Measurements from ENCODE around the gene SETD3.
A peak's percentile ranks its signal among the peaks of the same experiment; 100 is the strongest.

SETD3 gene

DNA sequence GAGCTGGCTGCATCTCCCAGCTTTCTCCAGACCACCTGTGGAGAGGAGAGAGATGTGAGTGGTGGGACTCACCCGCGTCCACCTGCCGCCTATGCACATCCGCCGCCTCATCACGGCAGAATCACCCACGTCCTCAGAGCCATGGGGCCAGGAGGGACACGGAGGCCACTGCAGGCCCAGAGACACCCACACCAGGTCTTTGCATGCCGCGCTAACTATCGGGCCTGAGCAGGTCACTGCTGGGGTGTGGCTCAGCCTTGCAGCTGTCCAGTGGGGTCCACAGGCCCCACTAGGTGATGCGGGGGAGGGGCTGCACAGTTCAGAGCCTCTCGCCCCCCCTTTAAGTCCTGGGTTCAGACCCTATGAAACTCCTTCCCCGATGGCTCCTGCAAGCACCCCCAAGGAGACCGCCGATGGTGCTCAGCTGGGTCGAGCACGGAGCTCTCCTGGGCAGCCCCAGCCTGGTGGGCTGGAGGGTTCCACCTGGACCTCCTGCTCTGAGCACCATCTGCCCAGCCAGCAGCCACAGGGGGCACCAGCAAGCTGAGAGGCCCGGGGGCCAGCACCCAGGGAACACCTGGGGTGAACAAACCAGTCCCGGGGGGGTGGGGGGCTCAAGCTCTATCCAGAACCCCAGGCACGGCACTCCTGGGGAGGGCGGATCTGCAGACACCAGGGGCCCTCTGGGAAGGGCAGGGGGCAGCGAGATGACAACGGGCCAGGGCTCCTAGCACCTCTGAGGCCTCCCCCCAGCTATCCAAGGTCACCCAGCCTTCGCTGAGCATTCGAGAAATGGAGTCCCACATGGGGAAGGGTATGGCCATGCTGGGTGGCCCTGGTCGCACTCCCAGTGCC is 34.9 kb upstream of the SETD3 start:
- Histone ChIP-seq H3K27me3 (ENCODE audit: low read depth, low read length) (no peaks in the 10 kb centered on the region), H3K36me3 (ENCODE audit: control insufficient read depth in 1 of 2, insufficient read depth in 2 of 2, low read length in 2 of 2) (peaks cover 0 to 18% of the 10 kb centered on the region in 2 donors)

DNA sequence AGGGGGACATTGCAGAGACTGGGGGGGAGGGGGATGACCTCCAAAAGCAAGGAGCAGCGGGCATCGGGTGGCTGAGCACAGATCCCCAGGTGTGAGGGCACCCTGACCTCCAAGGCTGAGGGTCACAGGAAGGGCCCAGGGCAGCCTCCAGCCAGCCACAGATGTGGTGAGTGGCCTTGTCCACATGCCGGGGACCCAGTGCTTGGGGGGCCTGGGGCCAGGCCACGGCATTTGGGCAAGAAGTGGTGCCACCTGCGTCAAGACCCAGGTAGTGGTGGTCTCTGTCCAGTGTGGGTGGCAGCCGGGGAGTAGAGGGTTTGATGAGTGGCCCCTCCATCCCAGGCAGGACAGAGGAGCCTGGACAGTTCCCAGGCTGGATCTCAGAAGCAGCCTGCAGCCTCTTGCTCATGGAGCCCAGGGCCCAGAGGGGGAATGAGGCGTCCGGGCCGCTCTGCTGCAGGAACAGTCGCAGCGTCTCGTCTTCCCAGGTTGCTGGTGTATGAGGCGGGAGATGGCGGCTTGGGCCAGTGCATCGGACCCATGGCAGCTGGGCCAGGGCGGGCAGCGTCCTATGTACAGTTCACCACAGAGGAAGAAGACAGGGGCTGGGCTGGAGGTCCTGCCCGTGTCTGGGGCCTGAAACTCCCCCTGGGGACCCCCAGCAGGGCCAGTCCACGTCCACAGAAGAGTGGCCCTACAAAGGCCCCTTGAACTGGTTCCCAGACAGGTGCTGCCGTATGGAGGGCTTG is 34.1 kb upstream of the SETD3 start:
- Histone ChIP-seq H3K9me3 (ENCODE audit: control insufficient read depth in 1 of 2, low read length in 2 of 2) (no peaks in the 10 kb centered on the region), H3K36me3 (ENCODE audit: control insufficient read depth in 1 of 2, insufficient read depth in 2 of 2, low read length in 2 of 2) (peaks cover under 1 to 18% of the 10 kb centered on the region in 2 donors), H3K4me3 (ENCODE audit: low read depth in 1 of 2, low read length in 2 of 2) (no peak overlapping the region), H3K27ac (ENCODE audit: low read length) (no peak overlapping the region), H3K4me1 (ENCODE audit: control insufficient read depth in 1 of 2, insufficient read depth in 2 of 2, low read length in 2 of 2) (peaks cover 4 to 40% of the 10 kb centered on the region in 2 donors), H3K27me3 (ENCODE audit: low read depth, low read length) (no peaks in the 10 kb centered on the region)

More for the DNA sequence above, 34.9 kb upstream of the SETD3 start:
- Histone ChIP-seq H3K27ac (ENCODE audit: low read length) (no peak overlapping the region), H3K9me3 (ENCODE audit: control insufficient read depth in 1 of 2, low read length in 2 of 2) (no peaks in the 10 kb centered on the region), H3K4me1 (ENCODE audit: control insufficient read depth in 1 of 2, insufficient read depth in 2 of 2, low read length in 2 of 2) (peaks cover 4 to 39% of the 10 kb centered on the region in 2 donors), H3K4me3 (ENCODE audit: low read depth in 1 of 2, low read length in 2 of 2) (no peak overlapping the region)

DNA sequence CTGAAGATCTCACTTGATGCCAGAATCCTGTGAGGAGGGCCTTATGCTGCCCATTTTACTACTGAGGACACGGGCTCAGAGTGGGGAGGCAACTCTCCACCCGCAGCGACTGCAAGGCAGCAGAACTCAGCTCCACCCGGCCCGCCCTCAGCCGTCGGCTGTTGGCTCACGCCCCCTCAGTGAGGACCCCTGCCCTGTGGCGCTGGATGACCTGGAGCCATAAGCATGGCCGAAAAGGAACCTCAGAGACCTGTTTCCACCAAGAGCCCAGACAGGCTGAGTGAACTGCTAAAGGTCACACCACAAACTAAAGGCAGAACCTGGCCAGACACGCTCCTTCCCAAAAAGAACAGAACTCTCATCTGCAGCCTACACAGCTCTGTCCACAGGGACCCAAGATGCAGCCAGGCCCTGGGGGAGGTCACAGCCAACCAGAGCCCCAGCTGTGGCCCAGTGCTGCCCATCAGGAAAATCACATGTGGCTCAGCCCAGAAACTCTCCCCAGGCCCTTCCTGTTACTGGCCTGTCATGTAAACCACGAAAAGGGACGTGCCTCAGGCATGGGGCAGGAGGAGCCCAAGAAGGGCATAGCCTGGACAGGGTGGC is 33.4 kb upstream of the SETD3 start:
- peaks cover 4 to 40% of the 10 kb centered on the region in 2 donors for H3K4me1 ChIP-seq (ENCODE audit: control insufficient read depth in 1 of 2, insufficient read depth in 2 of 2, low read length in 2 of 2)
- H3K36me3 ChIP-seq (ENCODE audit: control insufficient read depth in 1 of 2, insufficient read depth in 2 of 2, low read length in 2 of 2) = peaks cover 7 to 23% of the 10 kb centered on the region in 2 donors
- no peaks in the 10 kb centered on the region for H3K27me3 ChIP-seq (ENCODE audit: low read depth, low read length)
- H3K27ac ChIP-seq (ENCODE audit: low read length) = no peak overlapping the region
- H3K9me3 ChIP-seq (ENCODE audit: control insufficient read depth in 1 of 2, low read length in 2 of 2) = no peaks in the 10 kb centered on the region
- no peak overlapping the region for H3K4me3 ChIP-seq (ENCODE audit: low read depth in 1 of 2, low read length in 2 of 2)

DNA sequence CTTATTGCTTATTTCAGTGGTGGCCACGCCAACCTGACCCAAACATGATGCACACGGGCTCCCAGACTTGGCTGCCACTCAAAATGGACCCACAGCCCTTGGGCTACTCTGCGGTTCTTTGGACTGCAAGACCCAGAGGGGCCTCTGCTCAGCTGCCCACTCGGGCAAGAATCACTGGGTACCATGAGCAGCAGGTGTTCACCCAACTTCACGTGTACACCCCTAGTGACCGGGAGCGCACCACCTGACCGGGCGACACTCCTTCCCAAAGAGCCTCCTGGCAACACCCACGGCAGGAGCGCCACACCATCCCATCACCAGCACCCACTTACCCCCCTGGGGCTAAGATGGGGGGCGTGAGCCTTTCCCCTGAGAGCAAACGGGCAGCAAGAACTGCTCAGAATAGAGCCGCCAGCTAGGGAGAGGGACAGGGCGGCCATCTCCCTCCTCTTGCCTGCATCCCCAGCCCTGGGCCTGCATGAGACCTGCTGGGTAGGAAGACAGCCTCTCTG is 32.6 kb upstream of the SETD3 start:
- Histone ChIP-seq H3K4me1 (ENCODE audit: control insufficient read depth in 1 of 2, insufficient read depth in 2 of 2, low read length in 2 of 2) (peaks cover 4 to 34% of the 10 kb centered on the region in 2 donors), H3K9me3 (ENCODE audit: control insufficient read depth in 1 of 2, low read length in 2 of 2) (no peaks in the 10 kb centered on the region), H3K27me3 (ENCODE audit: low read depth, low read length) (no peaks in the 10 kb centered on the region), H3K27ac (ENCODE audit: low read length) (no peak overlapping the region), H3K36me3 (ENCODE audit: control insufficient read depth in 1 of 2, insufficient read depth in 2 of 2, low read length in 2 of 2) (peaks cover 15 to 31% of the 10 kb centered on the region in 2 donors), H3K4me3 (ENCODE audit: low read depth in 1 of 2, low read length in 2 of 2) (no peak overlapping the region)

DNA sequence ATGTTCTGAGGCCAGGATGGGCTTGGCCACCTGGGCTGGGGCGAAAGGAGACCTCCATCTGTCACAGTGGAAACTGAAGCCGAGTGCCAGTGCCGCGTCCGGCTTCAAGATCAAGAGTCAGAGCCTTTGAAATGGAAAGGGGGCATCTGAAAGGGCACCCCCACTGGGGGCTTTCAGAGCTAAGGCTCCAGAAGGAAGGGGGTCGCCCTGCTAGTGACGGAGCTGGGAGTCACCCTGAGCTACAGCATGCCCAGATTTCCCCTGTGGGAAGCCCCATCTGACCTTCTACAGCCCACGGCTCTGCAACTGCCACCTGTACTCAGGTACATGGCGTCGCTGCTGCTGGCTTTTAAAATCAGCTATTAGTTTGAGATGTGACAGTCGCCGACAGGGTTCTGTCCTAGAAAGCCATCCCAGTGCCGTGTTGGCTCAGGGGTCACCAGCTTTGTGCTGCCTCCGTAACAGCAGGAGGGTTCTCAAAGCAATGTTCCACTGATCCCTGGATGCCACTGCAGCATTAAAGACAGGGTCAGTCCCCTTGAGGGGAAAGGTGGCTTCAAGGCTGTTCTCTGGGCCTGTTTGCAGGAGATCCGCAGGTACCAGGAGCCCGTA is 32.0 kb upstream of the SETD3 start:
- peaks cover 21 to 36% of the 10 kb centered on the region in 2 donors for H3K36me3 ChIP-seq (ENCODE audit: control insufficient read depth in 1 of 2, insufficient read depth in 2 of 2, low read length in 2 of 2)
- H3K4me1 ChIP-seq (ENCODE audit: control insufficient read depth in 1 of 2, insufficient read depth in 2 of 2, low read length in 2 of 2) = peaks cover 4 to 28% of the 10 kb centered on the region in 2 donors

DNA sequence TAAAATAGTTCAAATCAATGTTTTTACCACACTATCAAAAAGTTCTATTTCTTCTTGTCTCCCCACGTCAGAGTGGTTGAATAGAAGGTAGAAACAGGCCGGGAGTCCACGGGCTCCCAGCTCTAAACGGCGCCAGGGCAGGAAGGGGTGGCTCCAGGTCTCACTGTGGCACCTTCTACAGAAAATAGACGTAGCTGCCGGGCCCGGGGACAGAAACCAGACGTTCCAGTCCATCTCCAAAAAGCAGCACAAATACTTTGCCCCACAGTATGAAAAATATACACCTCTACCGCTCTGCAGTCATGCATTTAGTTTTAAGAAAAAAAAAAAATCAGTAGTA is 31.4 kb upstream of the SETD3 start:
- H3K27me3 ChIP-seq (ENCODE audit: low read depth, low read length) = no peaks in the 10 kb centered on the region
- no peaks in the 10 kb centered on the region for H3K9me3 ChIP-seq (ENCODE audit: control insufficient read depth in 1 of 2, low read length in 2 of 2)
- H3K36me3 ChIP-seq (ENCODE audit: control insufficient read depth in 1 of 2, insufficient read depth in 2 of 2, low read length in 2 of 2) = peaks cover 27 to 42% of the 10 kb centered on the region in 2 donors
- H3K4me1 ChIP-seq (ENCODE audit: control insufficient read depth in 1 of 2, insufficient read depth in 2 of 2, low read length in 2 of 2) = peaks cover 4 to 25% of the 10 kb centered on the region in 2 donors
- H3K4me3 ChIP-seq (ENCODE audit: low read depth in 1 of 2, low read length in 2 of 2) = no peak overlapping the region
- no peak overlapping the region for H3K27ac ChIP-seq (ENCODE audit: low read length)

More for the DNA sequence above, 32.0 kb upstream of the SETD3 start:
- Histone ChIP-seq H3K27me3 (ENCODE audit: low read depth, low read length) (no peaks in the 10 kb centered on the region), H3K4me3 (ENCODE audit: low read depth in 1 of 2, low read length in 2 of 2) (no peak overlapping the region), H3K9me3 (ENCODE audit: control insufficient read depth in 1 of 2, low read length in 2 of 2) (no peaks in the 10 kb centered on the region), H3K27ac (ENCODE audit: low read length) (no peak overlapping the region)

DNA sequence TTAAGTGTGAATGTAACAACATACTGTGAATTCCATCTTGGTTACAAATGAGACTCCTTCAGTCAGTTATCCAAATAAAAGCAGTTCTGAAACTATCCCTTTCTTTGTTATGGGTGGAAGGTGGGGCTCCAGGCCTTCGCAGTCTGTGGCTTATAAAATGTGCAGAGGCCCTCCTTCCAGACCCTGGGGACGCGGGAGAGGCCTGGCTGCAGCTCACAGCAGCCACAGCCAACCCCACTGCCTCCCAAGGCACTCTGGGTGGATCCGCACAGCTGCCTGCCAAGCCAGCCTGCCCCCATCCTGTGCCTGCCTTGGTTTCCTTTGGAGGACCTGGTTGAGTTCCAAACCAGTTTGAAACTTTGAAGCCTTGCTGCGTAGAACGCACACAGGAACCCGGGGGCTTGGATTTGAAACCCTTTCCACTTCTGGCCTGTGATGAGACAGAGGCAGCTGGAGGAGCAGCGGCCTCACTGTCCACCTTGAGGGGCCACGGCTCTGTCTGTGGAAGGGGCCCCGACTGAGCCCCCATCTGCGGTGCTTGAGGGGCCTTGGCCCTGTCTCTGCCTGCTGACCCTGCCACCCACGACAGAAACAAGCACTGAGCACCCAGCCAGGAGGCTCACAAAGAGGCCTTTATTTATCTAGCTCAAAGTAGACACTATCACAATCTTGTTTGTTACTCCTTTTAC is 30.9 kb upstream of the SETD3 start:
- H3K4me1 ChIP-seq (ENCODE audit: control insufficient read depth in 1 of 2, insufficient read depth in 2 of 2, low read length in 2 of 2) = peaks cover 4 to 25% of the 10 kb centered on the region in 2 donors
- peak overlapping the region; percentile 7 for H3K27ac ChIP-seq (ENCODE audit: low read length)
- no peaks in the 10 kb centered on the region for H3K9me3 ChIP-seq (ENCODE audit: control insufficient read depth in 1 of 2, low read length in 2 of 2)
- no peaks in the 10 kb centered on the region for H3K27me3 ChIP-seq (ENCODE audit: low read depth, low read length)
- peaks cover 32 to 47% of the 10 kb centered on the region in 2 donors for H3K36me3 ChIP-seq (ENCODE audit: control insufficient read depth in 1 of 2, insufficient read depth in 2 of 2, low read length in 2 of 2)
- H3K4me3 ChIP-seq (ENCODE audit: low read depth in 1 of 2, low read length in 2 of 2) = no peak overlapping the region

DNA sequence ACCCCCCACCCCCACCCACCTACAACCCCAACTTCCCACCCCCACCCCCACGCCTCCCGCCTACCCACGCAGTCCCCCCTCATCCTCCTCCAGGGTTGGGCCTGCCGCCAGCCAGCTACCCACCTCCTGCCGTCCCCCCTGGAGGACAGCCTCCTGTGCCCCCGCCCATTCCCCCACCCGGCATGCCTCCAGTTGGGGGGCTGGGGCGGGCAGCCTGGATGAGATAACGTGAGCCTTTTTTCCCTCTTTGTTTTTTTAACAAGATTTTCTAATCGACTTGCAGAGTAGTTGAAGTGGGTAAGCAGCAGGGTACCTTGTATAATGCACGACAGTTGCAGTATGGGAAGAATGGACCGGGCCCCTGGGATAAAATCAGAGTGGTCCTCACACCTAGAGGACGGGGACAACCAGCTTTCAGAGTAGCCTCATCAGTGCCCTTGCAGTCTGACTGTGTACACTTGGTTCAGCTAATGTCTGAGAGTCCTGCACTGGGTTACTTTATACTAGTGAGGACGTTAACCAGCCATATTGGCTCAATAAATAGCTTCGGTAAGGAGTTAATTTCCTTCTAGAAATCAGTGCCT is 30.0 kb upstream of the SETD3 start:
- H3K4me3 ChIP-seq (ENCODE audit: low read depth in 1 of 2, low read length in 2 of 2) = no peak overlapping the region
- no peaks in the 10 kb centered on the region for H3K9me3 ChIP-seq (ENCODE audit: control insufficient read depth in 1 of 2, low read length in 2 of 2)
- H3K4me1 ChIP-seq (ENCODE audit: control insufficient read depth in 1 of 2, insufficient read depth in 2 of 2, low read length in 2 of 2) = peaks cover 4 to 25% of the 10 kb centered on the region in 2 donors
- H3K27ac ChIP-seq (ENCODE audit: low read length) = no peak overlapping the region
- H3K27me3 ChIP-seq (ENCODE audit: low read depth, low read length) = no peaks in the 10 kb centered on the region
- H3K36me3 ChIP-seq (ENCODE audit: control insufficient read depth in 1 of 2, insufficient read depth in 2 of 2, low read length in 2 of 2) = peaks cover 41 to 57% of the 10 kb centered on the region in 2 donors

DNA sequence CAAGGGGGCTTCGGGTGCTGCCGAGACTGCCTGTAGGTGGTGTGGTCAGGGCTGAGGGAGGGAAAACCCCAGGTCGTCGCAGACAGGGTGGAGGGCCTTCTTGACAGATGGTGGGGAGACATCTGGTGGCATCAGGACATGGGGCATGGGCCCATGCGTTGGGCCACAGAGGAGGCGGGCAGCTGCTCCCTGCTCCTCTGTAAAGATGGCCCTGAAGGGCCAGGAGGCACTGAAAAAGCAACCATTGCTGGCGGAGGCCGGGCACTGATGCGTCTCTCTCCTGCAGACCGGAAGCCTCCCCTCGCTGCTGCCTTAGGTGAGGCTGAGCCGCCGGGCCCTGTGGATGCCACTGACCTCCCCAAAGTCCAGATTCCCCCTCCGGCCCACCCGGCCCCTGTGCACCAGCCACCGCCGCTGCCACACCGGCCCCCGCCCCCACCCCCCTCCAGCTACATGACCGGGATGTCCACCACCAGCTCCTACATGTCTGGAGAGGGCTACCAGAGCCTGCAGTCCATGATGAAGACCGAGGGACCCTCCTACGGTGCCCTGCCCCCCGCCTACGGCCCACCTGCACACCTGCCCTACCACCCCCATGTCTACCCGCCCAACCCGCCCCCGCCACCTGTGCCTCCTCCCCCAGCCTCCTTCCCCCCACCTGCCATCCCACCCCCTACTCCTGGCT is 29.4 kb upstream of the SETD3 start:
- Histone ChIP-seq H3K4me3 (ENCODE audit: low read depth in 1 of 2, low read length in 2 of 2) (no peak overlapping the region), H3K36me3 (ENCODE audit: control insufficient read depth in 1 of 2, insufficient read depth in 2 of 2, low read length in 2 of 2) (peaks cover 47 to 57% of the 10 kb centered on the region in 2 donors), H3K9me3 (ENCODE audit: control insufficient read depth in 1 of 2, low read length in 2 of 2) (no peaks in the 10 kb centered on the region), H3K4me1 (ENCODE audit: control insufficient read depth in 1 of 2, insufficient read depth in 2 of 2, low read length in 2 of 2) (peaks cover 4 to 25% of the 10 kb centered on the region in 2 donors), H3K27ac (ENCODE audit: low read length) (no peak overlapping the region), H3K27me3 (ENCODE audit: low read depth, low read length) (no peaks in the 10 kb centered on the region)

Data from muscle layer of duodenum (tissue), 2 donors.